HG03575 (cell line): ENCODE results near the gene GINS2.

Experiments
- ATAC-seq: cut with Tn5 transposase; IDR thresholded peaks from one replicate; pipeline ENCODE4 v1.9.1; 2021; ENCODE audit not compliant: unreplicated experiment, insufficient number of reproducible peaks, low FRiP score; ENCODE audit errors: extremely low read depth

The GINS2 gene

GRCh38 chr16:85659805-85660511 lies 28.8 kb downstream of the GINS2 start:
- no peak for ATAC-seq

- no peak for ATAC-seq
Measured at GRCh38 chr16:85659336-85659735, 29.4 kb downstream of the GINS2 start.

GRCh38 chr16:85658504-85659326 lies 30.0 kb downstream of the GINS2 start:
- ATAC-seq = no peak

DNA sequence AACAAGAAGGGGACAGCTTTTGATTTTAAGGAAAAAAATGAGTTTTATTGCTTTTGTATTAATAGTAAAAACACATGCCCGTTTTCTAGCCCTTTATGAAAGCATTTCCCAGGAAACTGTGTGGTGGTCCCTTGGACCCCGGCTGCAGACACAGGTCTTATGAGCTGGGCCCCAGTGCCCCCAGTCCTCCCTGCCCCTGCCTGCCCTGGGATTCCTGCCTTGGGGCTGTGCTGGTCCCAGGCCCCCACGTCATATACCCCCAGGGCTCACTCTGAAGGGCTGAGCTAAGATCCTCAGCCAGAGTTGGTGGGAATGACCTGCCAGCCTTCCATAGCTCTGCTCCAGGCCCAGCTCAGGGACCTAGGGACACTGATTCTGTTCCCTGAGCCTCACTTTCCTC lies 30.8 kb downstream of the GINS2 start:
- no peak for ATAC-seq

DNA sequence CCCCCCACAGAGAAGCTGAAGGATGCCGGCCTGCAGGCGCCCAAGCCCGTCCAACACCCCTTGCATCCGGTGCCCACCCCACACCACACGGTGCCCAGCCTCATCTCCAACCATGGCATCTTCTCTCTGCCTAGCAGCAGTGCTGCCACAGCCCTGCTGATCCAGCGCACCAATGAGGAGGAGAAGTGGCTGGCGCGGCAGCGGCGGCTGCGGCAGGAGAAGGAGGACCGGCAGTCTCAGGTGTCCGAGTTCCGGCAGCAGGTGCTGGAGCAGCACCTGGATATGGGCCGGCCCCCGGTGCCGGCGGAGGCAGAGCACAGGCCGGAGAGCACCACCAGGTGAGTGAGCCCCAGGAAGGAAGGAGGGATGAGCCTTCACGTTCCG lies 31.5 kb downstream of the GINS2 start:
- ATAC-seq = no peak

DNA sequence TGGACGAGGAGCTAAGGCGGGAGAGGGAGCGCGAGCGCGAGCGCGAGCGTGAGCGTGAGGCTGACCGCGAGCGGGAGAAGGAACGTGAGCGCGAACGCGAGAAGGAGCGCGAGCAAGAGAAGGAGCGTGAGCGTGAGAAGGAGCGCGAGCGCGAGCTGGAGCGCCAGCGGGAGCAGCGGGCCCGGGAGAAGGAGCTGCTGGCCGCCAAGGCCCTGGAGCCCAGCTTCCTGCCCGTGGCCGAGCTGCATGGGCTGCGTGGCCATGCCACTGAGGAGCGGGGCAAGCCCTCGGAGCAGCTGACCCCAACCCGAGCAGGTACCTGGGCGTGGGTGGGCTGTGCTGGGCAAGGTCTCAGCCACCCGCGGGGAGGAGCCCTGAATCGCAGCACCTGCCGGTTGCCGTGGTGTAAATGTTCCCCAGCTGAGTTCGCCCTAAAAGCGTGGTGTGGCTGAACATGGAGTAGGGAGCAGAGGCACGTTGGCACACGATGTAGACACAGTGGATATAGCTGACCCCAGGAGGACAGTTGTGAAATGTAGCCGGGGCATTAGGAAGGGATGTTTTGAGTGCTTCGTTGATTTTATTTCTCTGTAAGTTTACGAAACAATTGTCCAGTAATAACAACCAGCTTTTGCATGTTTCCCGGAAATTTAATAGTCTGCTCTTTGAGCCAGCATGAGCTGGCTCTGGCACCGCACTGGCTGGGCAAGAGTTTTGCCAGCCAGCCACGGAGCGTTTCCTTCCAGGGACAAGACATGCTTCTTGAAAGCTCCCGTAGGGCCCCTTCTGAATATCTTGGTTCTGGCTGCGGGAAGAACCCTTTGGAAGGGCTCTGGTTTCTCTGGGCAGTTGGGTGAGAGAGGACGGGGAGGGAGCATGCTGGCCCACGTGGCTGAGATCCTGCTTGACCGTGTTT lies 32.1 kb downstream of the GINS2 start:
- no peak for ATAC-seq

DNA sequence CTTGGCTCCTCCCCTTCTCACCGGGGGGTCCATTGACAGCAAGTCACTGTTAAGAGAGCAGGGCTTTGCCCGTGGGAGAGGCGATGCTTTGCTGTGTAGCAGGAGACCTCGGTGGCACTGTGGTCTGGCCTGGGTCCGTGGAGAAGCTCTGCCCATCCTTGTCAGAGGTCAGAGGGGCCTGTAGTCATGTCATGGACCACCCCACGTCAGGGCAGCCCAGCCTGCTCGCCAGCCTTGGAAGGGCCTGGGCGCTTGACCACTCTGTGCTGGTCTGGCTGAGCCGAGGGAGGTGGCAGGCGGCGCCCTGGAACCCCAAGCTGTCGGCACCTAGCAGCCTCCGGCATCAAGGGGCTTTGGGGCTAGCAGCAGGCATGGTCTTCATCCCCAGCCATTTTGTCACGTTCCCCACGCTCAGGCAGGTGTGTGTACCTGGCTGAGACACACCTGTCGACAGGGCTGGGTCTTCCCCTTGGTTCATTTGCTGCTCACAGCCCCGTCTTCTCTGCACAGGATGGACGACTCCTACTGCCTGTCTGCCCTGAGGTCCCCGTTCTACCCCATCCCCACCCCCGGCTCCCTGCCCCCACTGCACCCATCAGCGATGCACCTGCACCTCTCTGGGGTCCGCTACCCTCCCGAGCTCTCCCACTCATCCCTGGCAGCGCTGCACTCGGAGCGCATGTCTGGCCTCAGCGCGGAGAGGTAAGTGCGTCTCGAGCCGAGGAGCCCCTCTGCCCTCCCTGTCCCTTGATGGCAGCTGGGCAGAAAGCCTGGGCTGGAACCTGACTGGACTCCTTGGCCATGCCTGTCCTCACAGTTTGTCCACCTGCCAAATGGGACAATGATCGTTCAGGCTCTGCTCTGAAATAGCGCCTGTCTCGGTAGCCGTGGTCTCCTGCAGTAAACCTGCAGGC lies 33.3 kb downstream of the GINS2 start:
- ATAC-seq = no peak

- ATAC-seq = no peak
Measured at GRCh38 chr16:85654251-85655095, 34.3 kb downstream of the GINS2 start.

DNA sequence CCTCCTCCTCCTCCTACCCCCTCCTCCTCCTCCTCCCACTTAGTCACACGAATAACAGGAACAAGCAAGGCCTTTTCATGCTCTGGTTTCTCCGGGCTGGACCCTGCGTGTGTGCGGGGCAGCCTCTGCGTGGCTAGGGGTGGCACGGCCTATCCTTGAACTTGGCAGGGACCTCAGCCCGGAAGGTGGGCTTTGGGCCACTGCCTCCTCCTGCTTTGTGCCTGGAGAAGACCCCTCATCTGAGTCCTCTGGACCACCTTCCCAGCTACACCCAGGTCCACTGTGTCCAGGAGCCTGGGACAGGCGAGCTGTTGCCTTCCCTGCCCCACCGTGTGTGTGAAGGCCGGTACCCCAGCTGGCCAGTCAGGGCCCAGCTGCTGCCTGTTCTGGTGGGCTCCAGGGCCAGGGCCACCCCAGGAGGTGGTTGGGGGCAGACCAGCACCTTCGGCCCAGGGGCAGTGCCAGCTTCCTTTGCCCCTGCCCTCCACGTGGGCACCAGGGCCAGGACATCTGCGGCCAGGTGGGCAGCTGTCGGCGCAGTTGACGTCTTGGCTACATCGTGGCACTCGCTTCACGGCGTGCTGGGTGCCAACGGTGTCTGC lies 35.4 kb downstream of the GINS2 start:
- ATAC-seq = no peak

DNA sequence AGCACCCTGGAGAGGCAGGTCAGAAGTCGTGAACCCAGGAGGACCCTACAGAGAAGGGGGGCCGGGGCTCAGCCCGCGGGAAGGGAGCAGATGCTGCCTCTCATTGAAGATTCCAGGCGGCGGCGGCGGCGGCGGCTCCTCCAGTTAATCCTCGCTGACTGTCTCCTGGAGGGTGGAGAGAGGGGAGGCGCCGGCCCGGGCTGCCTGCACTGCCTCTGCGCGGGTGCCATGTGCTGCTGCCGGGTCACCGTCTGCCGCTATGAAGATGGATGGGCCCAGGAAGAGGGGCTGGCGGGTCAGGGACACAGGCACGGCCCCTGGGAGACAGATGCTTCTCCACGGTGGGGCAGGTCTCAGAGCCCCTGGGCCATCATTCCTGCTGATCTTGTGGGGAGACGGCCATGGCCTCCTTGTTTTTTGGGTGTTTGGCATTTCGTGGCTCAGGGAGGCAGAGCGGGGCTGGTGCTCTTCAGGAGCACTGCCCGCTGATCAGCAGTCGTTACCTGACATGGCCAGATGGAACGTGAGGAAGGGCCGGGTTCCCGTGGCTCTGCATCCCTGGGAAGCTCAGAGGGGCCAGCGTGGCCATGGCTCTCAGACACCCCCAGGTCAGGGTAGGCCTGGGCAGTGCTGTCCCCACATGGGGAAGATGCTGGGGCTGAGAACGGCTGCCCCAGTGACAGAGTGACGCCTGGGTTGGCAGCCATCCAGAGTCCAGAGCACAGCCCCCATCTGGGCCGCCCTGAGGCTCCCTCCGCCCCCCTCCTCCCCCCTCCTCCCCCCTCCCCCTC lies 36.1 kb downstream of the GINS2 start:
- ATAC-seq = no peak

DNA sequence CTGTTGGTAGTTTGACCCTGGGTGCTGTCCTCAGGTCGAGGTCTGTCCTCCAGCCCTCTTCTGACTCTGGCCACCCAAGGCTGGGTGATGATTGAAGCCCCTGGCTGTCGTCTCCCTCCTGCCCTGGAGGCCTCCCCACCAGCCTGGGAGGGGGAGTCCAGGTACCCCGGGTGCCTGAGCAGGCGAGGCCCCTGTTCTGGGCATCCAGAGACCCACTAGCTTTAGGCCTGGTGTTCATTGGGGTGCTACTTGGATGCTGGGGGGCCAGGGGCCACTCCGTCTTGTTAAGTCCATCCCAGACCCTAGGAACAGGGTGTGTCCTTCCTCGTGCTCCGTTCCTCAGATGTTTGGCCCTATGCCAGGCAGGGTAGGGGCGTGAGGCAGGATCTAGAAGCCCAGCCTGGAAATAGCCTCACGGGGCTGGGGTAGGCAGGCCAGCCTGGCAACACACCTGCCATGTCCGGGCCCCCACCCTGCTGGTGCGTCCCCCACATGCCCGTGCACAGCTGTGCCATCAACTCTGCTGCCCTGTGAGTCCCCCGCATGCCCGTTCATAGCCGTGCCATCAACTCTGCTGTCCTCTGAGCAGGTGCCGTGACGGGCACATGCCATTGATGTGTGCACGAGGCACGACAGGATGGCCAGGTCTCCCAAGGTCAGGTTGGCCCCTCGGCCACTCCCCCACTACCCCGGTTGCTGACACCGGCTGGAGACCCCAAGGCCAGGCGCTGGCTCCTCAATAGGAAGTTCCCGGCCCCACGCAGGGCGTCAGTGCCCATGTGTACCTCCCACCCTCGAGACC lies 36.9 kb downstream of the GINS2 start:
- no peak for ATAC-seq

GRCh38 chr16:85650844-85651628 lies 37.7 kb downstream of the GINS2 start:
- no peak for ATAC-seq

- no peak for ATAC-seq
Measured at GRCh38 chr16:85650135-85650843, 38.5 kb downstream of the GINS2 start.

DNA sequence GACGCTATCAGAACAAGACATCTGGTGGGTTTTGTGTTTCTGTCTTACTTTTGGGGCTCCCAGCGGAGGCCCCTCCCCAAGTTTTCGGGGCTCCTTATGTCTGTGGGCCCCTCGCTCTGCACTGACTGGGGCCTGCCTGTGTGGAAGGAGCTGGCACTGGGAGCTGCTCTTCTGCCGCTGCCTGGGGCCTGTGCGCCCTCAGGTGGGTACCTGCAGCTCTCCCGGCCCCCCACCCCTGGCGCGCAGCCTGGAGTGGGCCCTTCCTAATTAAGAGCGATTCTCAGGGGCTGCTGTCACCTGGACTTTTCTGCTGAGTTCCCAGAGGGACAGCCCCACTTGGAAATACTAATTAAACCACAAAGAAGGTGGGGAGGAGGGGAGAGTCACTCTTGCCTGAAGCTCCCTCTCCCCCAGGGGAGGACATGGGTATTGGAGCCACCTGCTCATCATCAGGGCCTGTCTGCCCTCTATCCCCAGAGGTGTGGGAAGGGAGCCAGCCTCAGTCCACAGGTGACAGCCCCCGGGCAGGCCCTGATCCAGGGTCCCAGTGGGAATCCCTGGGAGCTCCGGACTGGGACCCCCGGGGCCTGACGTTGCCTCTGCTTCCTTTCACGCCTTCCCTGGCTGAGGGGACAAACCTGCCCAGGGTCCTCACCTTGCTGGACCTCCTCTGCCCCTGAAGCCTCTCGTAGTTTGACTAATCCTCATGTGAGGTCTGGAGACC lies 39.2 kb downstream of the GINS2 start:
- ATAC-seq = no peak
